Prostate gland (tissue), 2 donors: ENCODE data around the gene ADAMTS13.

Source experiments
- POLR2A ChIP-seq: fragments of 450-650 bp; IDR thresholded peaks from one replicate; pipeline ENCODE4 v1.6.1; 2016; ENCODE audit warnings: antibody characterized with exemption, mild to moderate bottlenecking
- TF ChIP-seq, protein P1 (sequence below), 4 experiments: fragments of 200-600 bp in 2 of 4; fragments of 450-650 bp in 2 of 4; sonication (generic) in 2 of 4; IDR thresholded peaks; 1 replicate in 3 of 4; 2 replicates in 1 of 4; pipeline ENCODE4 v1.5.1; 2016 to 2019; ENCODE audit warnings: antibody characterized with exemption in 4 of 4, mild to moderate bottlenecking in 2 of 4, moderate library complexity in 2 of 4

DNA sequence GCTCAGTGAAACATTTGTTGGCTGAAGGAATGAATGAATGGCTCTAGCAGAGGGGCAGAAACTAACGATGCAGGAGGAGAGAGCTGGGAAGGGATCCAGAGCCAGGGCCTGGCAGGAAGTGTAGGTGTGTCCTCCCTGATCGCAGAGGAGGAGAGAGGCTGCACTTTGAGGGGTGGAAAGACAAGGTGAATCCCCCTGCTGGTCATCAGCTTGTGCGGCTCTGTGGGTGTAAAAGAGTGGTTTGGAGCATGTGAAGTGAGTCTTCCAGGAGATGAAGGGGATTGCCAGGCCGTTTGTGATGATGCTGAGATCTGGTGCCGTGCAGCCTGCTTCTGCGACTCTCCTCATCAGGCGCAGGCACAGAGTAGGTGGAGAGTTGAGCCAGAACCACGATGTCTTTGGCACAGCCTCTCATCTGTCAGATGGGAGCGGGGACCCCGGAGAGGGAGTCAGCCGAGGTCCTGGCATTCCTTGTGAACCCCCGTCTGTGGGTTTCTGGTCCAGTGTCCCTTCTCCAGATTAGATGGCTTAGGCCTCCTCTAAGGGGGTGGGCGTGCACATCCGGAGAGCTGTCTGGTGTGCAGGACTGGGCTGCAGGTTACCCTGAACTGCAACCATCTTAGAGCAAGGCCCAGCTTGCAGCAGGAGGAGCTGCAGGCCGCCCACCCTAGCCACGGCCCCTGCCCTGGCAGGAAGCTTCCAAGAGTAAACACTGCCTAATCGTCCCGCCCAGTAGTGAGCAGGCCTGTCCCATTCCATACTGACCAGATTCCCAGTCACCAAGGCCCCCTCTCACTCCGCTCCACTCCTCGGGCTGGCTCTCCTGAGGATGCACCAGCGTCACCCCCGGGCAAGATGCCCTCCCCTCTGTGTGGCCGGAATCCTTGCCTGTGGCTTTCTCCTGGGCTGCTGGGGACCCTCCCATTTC is at the start of gene ADAMTS13:
- TF ChIP-seq, protein P1, sequence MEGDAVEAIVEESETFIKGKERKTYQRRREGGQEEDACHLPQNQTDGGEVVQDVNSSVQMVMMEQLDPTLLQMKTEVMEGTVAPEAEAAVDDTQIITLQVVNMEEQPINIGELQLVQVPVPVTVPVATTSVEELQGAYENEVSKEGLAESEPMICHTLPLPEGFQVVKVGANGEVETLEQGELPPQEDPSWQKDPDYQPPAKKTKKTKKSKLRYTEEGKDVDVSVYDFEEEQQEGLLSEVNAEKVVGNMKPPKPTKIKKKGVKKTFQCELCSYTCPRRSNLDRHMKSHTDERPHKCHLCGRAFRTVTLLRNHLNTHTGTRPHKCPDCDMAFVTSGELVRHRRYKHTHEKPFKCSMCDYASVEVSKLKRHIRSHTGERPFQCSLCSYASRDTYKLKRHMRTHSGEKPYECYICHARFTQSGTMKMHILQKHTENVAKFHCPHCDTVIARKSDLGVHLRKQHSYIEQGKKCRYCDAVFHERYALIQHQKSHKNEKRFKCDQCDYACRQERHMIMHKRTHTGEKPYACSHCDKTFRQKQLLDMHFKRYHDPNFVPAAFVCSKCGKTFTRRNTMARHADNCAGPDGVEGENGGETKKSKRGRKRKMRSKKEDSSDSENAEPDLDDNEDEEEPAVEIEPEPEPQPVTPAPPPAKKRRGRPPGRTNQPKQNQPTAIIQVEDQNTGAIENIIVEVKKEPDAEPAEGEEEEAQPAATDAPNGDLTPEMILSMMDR (IDR thresholded peaks at IDR 0.05), result no peak
- no peak for TF ChIP-seq POLR2A
